Uterus (tissue), 2 donors: ENCODE results near the gene PLAU.
"Not testable (repeated sequence)": the region's sequence is repeated elsewhere in the genome, so short reads cannot be mapped to it uniquely, and the experiment has no call there.

ENCODE experiments used
- POLR2A ChIP-seq, 2 donors: fragments of 450-650 bp; IDR thresholded peaks; one replicate each; pipeline ENCODE4 v1.6.1; 2016; ENCODE audit warnings: antibody characterized with exemption in 2 of 2, mild to moderate bottlenecking in 1 of 2, moderate library complexity in 1 of 2
- TF ChIP-seq, protein P1 (sequence below), 4 experiments: fragments of 200-600 bp in 2 of 4; fragments of 450-650 bp in 2 of 4; sonication (generic) in 2 of 4; IDR thresholded peaks; one replicate each; pipeline ENCODE4 v1.5.1; 2016 to 2019; ENCODE audit warnings: antibody characterized with exemption in 4 of 4, mild to moderate bottlenecking in 2 of 4, moderate library complexity in 1 of 4

DNA sequence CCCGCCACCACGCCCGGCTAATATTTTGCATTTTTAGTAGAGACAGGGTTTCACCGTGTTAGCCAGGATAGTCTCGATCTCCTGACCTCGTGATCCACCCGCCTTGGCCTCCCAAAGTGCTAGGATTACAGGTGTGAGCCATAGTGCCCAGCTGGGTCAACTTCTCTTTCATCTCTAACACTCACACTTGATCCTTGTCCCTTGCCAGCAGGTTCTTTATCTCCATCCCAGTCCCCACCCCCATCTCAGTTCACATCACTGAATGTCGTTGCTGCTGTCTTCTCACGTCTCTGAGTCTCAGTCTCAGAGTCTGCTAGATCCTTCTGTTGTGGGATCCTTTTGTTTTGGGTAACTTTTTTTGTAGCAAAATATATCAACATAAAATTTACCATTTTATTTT, 15.6 kb upstream of the PLAU start:
- TF ChIP-seq, protein P1, sequence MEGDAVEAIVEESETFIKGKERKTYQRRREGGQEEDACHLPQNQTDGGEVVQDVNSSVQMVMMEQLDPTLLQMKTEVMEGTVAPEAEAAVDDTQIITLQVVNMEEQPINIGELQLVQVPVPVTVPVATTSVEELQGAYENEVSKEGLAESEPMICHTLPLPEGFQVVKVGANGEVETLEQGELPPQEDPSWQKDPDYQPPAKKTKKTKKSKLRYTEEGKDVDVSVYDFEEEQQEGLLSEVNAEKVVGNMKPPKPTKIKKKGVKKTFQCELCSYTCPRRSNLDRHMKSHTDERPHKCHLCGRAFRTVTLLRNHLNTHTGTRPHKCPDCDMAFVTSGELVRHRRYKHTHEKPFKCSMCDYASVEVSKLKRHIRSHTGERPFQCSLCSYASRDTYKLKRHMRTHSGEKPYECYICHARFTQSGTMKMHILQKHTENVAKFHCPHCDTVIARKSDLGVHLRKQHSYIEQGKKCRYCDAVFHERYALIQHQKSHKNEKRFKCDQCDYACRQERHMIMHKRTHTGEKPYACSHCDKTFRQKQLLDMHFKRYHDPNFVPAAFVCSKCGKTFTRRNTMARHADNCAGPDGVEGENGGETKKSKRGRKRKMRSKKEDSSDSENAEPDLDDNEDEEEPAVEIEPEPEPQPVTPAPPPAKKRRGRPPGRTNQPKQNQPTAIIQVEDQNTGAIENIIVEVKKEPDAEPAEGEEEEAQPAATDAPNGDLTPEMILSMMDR (IDR thresholded peaks at IDR 0.05): not testable (repeated sequence)
- not testable (repeated sequence) for TF ChIP-seq POLR2A (IDR thresholded peaks at IDR 0.05)
